Muscle of back (tissue), 11 donors: ENCODE measurements around the gene NHLRC4. TPM values are rescaled to one million over a fixed set of nuclear protein-coding genes. Genes with fewer than 3 reads are reported as not detected.

Experiments
- DNase-seq, 3 donors: peaks; one replicate each; pipeline versions ENCODE4 v3.0.0 to v3.0.0-alpha.2; 2013
- polyA plus RNA-seq, 10 donors: library from polyadenylated mRNA; unstranded; fragments of 120-200 nt; gene quantifications; one replicate each; pipeline ENCODE4 v1.2.1, GENCODE V29; 2013; ENCODE audit not compliant: insufficient read length in 10 of 10

The NHLRC4 gene
- polyA plus RNA-seq, 10 donors = 0.77 to 1.5 (median 0.98) TPM

DNA sequence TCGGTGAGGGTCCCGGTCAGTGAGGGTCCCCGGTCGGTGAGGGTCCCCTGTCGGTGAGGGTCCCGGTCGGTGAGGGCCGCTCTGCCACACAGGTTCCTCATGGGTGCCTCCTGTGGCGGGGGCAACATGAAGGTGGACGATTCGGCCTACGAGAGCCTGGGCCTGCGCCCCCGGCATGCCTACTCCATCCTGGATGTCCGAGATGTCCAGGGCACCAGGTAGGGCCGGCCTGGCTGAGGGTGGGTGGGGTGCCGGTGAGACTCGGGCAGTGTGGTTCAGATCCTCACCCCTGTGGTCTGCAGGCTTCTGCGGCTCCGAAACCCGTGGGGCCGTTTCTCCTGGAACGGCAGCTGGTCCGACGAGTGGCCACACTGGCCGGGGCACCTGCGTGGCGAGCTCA lies 15.6 kb upstream of the NHLRC4 start:
- DNase-seq = no peak

- no peak for DNase-seq
Observed at GRCh38 chr16:552171-552570, 14.6 kb upstream of the NHLRC4 start.

DNA sequence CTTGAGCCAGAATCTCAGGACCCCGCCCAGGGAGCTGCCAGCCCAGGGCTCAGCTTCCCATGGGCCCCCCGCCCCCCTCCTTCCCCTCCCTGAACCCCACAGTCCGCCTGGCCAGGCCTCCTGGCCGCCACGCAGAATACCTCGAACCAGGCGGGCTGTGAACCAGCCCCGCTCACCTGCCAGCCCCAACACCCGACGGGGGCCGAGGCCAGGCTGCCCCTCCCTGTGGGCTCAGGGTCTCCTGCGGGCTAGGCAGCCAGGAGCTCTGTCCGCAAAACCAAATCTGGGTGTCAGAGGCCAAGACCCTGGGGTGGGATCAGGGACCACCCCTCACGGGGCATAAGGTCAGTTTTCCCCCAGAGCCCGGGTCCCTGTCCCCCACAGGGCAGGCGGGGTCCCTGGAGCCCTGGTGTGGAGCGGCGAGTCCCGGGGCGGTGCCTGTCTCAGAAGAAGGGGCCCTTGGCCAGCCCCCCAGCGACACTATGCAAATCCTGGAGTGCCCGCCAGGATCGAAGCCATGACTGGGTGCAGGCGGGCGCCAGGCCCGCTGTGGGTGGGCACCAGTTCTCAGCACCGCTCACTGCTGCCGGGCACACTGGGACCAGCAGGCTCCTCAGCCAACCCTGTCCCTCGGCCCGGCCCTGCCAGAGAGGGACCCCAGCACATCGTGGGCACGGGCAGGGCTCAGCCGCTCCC lies 13.1 kb upstream of the NHLRC4 start:
- no peak for DNase-seq

- no peak for DNase-seq
Observed at GRCh38 chr16:554297-554621, 12.5 kb upstream of the NHLRC4 start.

DNA sequence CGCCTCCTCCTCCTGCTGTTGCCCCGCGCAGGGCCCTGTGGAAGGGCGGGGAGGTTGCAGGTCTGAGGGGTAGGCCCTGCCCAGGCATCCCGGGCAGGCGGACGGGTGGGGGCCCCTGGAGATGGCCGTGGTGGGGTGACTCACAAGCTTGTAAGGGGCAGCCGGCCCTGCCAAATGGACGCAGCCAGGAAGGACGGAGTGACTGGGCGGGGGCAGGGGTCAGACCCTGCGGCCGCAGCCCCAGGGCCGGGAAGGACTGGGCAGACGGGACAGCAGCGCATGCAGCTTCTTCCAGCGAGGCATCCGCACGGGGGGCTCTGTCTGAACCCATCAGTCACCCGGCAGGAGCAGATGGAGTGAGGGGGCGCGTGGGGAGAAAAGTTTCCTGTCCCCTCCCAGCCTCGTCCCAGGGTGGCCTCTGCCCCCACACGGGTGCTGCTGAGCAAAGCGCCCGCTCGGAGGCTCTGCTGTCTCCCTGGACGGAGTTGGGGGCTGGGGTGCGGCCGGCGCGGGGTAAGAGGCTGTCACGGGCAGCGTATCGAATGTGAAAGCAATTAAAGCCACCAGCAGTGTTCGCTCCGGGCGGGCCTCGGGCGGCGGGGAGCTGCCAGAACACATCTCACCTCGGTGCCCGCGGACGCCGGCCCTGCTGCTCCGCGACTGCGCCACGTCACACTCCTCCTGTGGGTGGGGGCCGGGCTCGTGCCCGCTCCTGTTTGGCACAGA lies 12.0 kb upstream of the NHLRC4 start:
- DNase-seq = no peak

- no peak for DNase-seq
Observed at GRCh38 chr16:555528-556473, 11.0 kb upstream of the NHLRC4 start.

- no peak for DNase-seq
Observed at GRCh38 chr16:556474-557173, 10.2 kb upstream of the NHLRC4 start.

- DNase-seq = no peak
Observed at GRCh38 chr16:557463-558297, 9.1 kb upstream of the NHLRC4 start.

- no peak for DNase-seq
Observed at GRCh38 chr16:558298-559020, 8.3 kb upstream of the NHLRC4 start.

- no peak for DNase-seq
Observed at GRCh38 chr16:559021-559380, 7.8 kb upstream of the NHLRC4 start.

DNA sequence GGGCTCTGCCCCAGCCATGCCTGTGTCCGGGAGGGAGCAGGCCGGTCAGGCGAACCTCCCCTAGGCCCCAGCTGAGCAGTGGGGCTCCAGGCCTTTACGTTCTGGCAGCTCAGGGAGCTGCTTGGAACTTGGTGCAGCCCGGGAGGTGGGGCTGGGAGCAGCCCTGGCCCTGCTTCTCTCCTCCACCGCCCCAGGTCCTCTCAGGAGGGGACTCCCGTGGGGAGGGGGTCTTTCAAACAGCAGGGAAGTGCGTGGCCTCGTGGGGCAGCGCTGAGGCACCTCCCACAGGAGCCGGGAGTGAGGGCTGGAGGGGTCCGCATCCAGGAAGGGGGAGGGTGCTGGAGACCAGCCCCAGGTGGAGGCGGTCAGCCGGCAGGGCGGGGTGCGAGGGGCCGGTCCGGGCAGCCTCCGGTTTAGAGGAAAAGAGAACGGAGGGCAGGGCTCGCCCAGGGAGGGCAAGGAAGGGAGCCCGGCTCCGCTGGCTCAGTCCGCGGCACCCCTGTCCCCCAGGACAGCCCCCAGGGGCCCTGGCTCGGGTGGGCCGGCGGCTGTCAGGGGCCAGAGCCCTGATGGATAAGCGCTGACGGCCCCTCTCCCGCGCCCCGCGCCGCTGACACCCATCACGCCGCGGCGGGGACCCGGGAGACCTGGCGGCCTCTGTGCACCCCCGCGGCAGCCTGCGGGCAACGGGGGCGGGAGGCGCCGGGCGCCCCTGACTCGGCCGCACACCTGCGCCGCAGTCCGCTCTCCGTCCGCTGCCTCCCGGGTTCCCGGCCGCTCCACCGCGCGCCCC lies 7.2 kb upstream of the NHLRC4 start:
- DNase-seq = no peak

GRCh38 chr16:560204-560700 lies 6.6 kb upstream of the NHLRC4 start, which contains the start of gene PRR35:
PRR35 (plus strand) TSS chr16:560394; CDS start chr16:563295, 2,901 bp downstream.
- DNase-seq = no peak

DNA sequence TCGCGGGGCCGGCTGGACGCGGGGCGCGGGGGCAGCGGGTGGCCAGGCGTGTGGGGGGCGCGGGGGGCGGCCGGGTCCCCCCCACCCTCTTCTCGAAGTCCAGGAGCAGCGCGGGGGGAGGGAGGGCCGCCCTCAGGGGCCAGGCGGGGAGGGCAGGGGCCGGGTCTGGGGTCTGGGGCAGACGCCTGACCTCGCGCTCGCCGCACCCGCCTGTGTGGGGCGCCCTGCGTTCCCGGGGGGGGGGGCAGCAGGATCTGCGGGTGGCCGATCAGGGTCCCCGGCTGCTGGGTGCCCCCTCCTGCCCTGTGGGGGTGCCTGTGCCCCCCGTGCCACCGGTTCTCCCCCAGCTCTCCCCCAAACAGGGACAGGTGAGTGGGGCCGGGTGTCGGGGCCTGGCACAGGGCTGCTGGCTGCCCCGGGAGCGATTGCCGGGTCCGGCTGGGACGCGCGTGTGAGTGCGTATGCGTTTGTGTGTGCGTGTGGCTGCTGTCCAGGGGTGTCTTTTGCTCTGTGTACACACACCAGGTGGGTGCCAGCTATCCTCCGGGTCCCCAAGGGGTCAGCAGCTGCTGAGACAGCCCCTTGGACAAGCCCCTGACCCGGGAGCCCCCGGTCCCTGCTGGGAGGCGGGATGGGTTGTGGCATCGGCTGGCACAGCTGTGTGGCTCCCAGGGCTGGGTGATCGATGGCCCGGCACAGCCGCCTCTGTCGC lies 5.9 kb upstream of the NHLRC4 start:
- no peak for DNase-seq

DNA sequence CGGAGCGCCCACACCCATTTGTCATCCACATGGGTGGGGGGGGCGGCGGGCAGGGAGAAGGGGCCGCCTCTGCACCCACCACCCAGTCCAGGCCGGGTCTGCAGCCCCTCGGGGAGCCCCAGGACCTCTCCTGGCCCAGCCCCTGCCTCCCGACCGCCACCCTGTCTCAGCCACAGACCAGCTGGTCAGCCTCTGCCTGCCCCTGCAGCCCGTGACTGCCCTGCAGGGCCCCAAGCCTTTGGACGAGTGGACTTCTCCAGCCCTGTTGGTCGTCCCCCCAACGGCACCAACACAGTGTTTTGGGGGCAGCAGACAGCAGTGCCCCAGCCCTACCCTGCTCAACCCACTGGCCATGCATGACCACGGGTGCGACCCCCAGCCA lies 5.4 kb upstream of the NHLRC4 start:
- no peak for DNase-seq

GRCh38 chr16:561957-562938 lies 4.6 kb upstream of the NHLRC4 start:
- DNase-seq = no peak

- DNase-seq = no peak
Observed at GRCh38 chr16:563072-563644, 3.6 kb upstream of the NHLRC4 start.
